CD14-positive monocyte (primary cell): ENCODE data around the gene WWTR1. TPM values are rescaled to one million over a fixed set of nuclear protein-coding genes. Genes with fewer than 3 reads are reported as not detected.

Experiments
- DNase-seq, 3 donors: peaks; one replicate each; pipeline ENCODE4 v3.0.0-alpha.2; 2011 to 2022
- H2AFZ ChIP-seq: 2 replicates; pipeline ENCODE4 v1.6.0; 2012; ENCODE audit warnings: mild to moderate bottlenecking, low read depth, low read length, inconsistent platforms; ENCODE audit not compliant: insufficient read depth, poor library complexity, severe bottlenecking
- H3K27ac ChIP-seq, 2 donors: 1 replicate in 1 of 2; 2 replicates in 1 of 2; pipeline ENCODE4 v1.5.1; 2012 to 2013; ENCODE audit warnings: low read length in 2 of 2, control low read depth in 1 of 2, inconsistent platforms in 1 of 2, low read depth in 1 of 2, mild to moderate bottlenecking in 1 of 2
- H3K27me3 ChIP-seq, 2 donors: one replicate each; pipeline versions ENCODE4 v1.6.0 to v1.6.1; 2011 to 2013; ENCODE audit warnings: low read length in 2 of 2; ENCODE audit not compliant: control insufficient read depth in 2 of 2, insufficient read depth in 2 of 2
- H3K36me3 ChIP-seq, 2 donors: replicated peaks in 1 of 2; 1 replicate in 1 of 2; 2 replicates in 1 of 2; pipeline versions ENCODE4 v1.5.1 to v1.6.1; 2012 to 2013; ENCODE audit warnings: low read length in 2 of 2, control low read depth in 1 of 2, inconsistent platforms in 1 of 2, mild to moderate bottlenecking in 1 of 2; ENCODE audit not compliant: insufficient read depth in 2 of 2, control insufficient read depth in 1 of 2
- H3K4me1 ChIP-seq, 2 donors: 1 replicate in 1 of 2; 2 replicates in 1 of 2; pipeline versions ENCODE4 v1.5.1 to v1.6.1; 2012 to 2013; ENCODE audit warnings: low read length in 2 of 2, control low read depth in 1 of 2, inconsistent platforms in 1 of 2, mild to moderate bottlenecking in 1 of 2, moderate library complexity in 1 of 2; ENCODE audit not compliant: insufficient read depth in 2 of 2, control insufficient read depth in 1 of 2
- H3K4me2 ChIP-seq: replicated peaks from 2 replicates; pipeline ENCODE3; 2012; ENCODE audit warnings: low read length, moderate library complexity, mild to moderate bottlenecking; ENCODE audit not compliant: poor library complexity, severe bottlenecking; ENCODE audit errors: extremely low read depth
- H3K4me3 ChIP-seq, 3 experiments: fragments of 200-600 bp in 1 of 3; sonication (generic) in 1 of 3; replicated peaks in 1 of 3; 1 replicate in 2 of 3; 2 replicates in 1 of 3; pipeline ENCODE4 v1.5.1; 2011 to 2013; ENCODE audit warnings: low read length in 3 of 3, mild to moderate bottlenecking in 3 of 3, control low read depth in 2 of 3, low read depth in 2 of 3, inconsistent platforms in 1 of 3, moderate library complexity in 1 of 3
- H3K79me2 ChIP-seq: 2 replicates; pipeline ENCODE4 v1.6.0; 2012; ENCODE audit warnings: mild to moderate bottlenecking, control low read depth, inconsistent platforms, low read length, moderate library complexity; ENCODE audit not compliant: insufficient read depth
- H3K9ac ChIP-seq: 2 replicates; pipeline ENCODE4 v1.6.0; 2017; ENCODE audit warnings: low read length, mild to moderate bottlenecking; ENCODE audit not compliant: insufficient read depth, poor library complexity, severe bottlenecking
- H3K9me3 ChIP-seq, 2 donors: replicated peaks in 1 of 2; 1 replicate in 1 of 2; 2 replicates in 1 of 2; pipeline versions ENCODE4 v1.5.1 to v1.6.1; 2012 to 2013; ENCODE audit warnings: low read length in 2 of 2, control low read depth in 1 of 2; ENCODE audit not compliant: control insufficient read depth in 1 of 2, insufficient read depth in 1 of 2
- H4K20me1 ChIP-seq: 2 replicates; pipeline ENCODE4 v1.6.0; 2012; ENCODE audit warnings: mild to moderate bottlenecking, low read length, control low read depth, moderate library complexity; ENCODE audit not compliant: insufficient read depth
- H3K27ac Mint-ChIP-seq, 7 donors: one replicate each; pipeline ENCODE4 v1.8.0; 2020; ENCODE audit warnings: mild to moderate bottlenecking in 7 of 7, mixed read lengths in 7 of 7, moderate library complexity in 6 of 7, inconsistent platforms in 2 of 7
- H3K27me3 Mint-ChIP-seq, 3 donors: one replicate each; pipeline ENCODE4 v1.8.0; 2021 to 2022; ENCODE audit warnings: low read depth in 3 of 3, mild to moderate bottlenecking in 3 of 3, mixed read lengths in 3 of 3, moderate library complexity in 3 of 3, inconsistent platforms in 1 of 3
- H3K36me3 Mint-ChIP-seq, 2 donors: one replicate each; pipeline ENCODE4 v1.8.0; 2020; ENCODE audit warnings: mixed read lengths in 2 of 2, inconsistent platforms in 1 of 2, mild to moderate bottlenecking in 1 of 2
- H3K4me1 Mint-ChIP-seq: one replicate; pipeline ENCODE4 v1.8.0; 2020; ENCODE audit warnings: mild to moderate bottlenecking, mixed read lengths
- H3K4me3 Mint-ChIP-seq, 2 donors: one replicate each; pipeline ENCODE4 v1.8.0; 2020; ENCODE audit warnings: mild to moderate bottlenecking in 2 of 2, mixed read lengths in 2 of 2, moderate library complexity in 1 of 2
- H3K9me3 Mint-ChIP-seq, 7 donors: one replicate each; pipeline ENCODE4 v1.8.0; 2020 to 2022; ENCODE audit warnings: mixed read lengths in 7 of 7, mild to moderate bottlenecking in 6 of 7, moderate library complexity in 6 of 7, inconsistent platforms in 2 of 7
- CTCF ChIP-seq: fragments of 200-600 bp; IDR thresholded peaks from one replicate; pipeline ENCODE4 v1.8.0; 2022; ENCODE audit warnings: antibody characterized with exemption, mild to moderate bottlenecking
- WGBS: methylation state at CpG from one replicate; pipeline ENCODE4 v1.1.5; 2013; ENCODE audit warnings: missing lambda C conversion rate; ENCODE audit not compliant: insufficient coverage; 5-methylcytosine and 5-hydroxymethylcytosine counted together
- intact Hi-C, 2 donors: fragments of 100-400 bp; cut with micrococcal nuclease; formaldehyde crosslinking; loops; one replicate each; pipeline versions ENCODE4 v1.15.0 to v1.15.1; 2023
- polyA plus RNA-seq, 3 donors: library from polyadenylated mRNA; depleted of rRNA in 1 of 3; unstranded in 2 of 3; stranded (reverse) in 1 of 3; fragments of 300-500 nt in 2 of 3; fragments of >200 nt in 1 of 3; fragmentation: Illumina TruSeq in 2 of 3; gene quantifications; 1 replicate in 2 of 3; 2 replicates in 1 of 3; pipeline ENCODE4 v1.2.3, GENCODE V29; 2012 to 2021

WWTR1 gene
- polyA plus RNA-seq, 3 donors = not detected

GRCh38 chr3:149519912-149520311 is 137.9 kb downstream of the WWTR1 start:
- Mint-ChIP-seq H3K36me3 (no peaks in the 10 kb centered on the region), H3K27ac (no peak overlapping the region), H3K4me1 (no peaks in the 10 kb centered on the region), H3K9me3 (no peaks in the 10 kb centered on the region), H3K4me3 (no peak overlapping the region), H3K27me3 (peaks cover 3 to 16% (median 10%) of the 10 kb centered on the region in 3 donors)
- no peak overlapping the region for H3K4me2 ChIP-seq
- 80% methylated on average over 1 of the region's 3 CpGs for WGBS
- DNase-seq = no peak
- no peak overlapping the region for H3K27ac ChIP-seq
- H3K9ac ChIP-seq = no peak overlapping the region
- no peaks in the 10 kb centered on the region for H4K20me1 ChIP-seq
- H3K9me3 ChIP-seq = no peaks in the 10 kb centered on the region
- H2AFZ ChIP-seq = no peak overlapping the region
- H3K4me1 ChIP-seq = no peaks in the 10 kb centered on the region
- peaks cover 0 to 4% of the 10 kb centered on the region in 2 donors for H3K27me3 ChIP-seq
- H3K4me3 ChIP-seq = no peak overlapping the region
- no peaks in the 10 kb centered on the region for H3K36me3 ChIP-seq
- intact Hi-C loops = no loop called here
- no peaks in the 10 kb centered on the region for H3K79me2 ChIP-seq
- TF ChIP-seq CTCF = no peak

GRCh38 chr3:149516920-149517319 is 140.9 kb downstream of the WWTR1 start:
- intact Hi-C loops = no loop called here

More at GRCh38 chr3:149516920-149517319, 140.9 kb downstream of the WWTR1 start:
- Mint-ChIP-seq H3K9me3 (no peaks in the 10 kb centered on the region), H3K36me3 (no peaks in the 10 kb centered on the region), H3K4me3 (no peak overlapping the region), H3K27ac (no peak overlapping the region), H3K27me3 (peaks cover 6 to 19% (median 8%) of the 10 kb centered on the region in 3 donors), H3K4me1 (peaks cover 7% of the 10 kb centered on the region)
- H2AFZ ChIP-seq = no peak overlapping the region
- H3K9ac ChIP-seq = no peak overlapping the region
- no peak overlapping the region for H3K4me3 ChIP-seq
- H3K4me2 ChIP-seq = no peak overlapping the region
- DNase-seq = no peak
- no peaks in the 10 kb centered on the region for H3K36me3 ChIP-seq
- H3K79me2 ChIP-seq = no peaks in the 10 kb centered on the region
- no CpG with 5 or more reads among the region's 1 CpG for WGBS
- H3K9me3 ChIP-seq = no peaks in the 10 kb centered on the region
- H3K27ac ChIP-seq = no peak overlapping the region
- H3K27me3 ChIP-seq = no peaks in the 10 kb centered on the region
- no peaks in the 10 kb centered on the region for H3K4me1 ChIP-seq
- TF ChIP-seq CTCF = no peak
- H4K20me1 ChIP-seq = no peaks in the 10 kb centered on the region
